HepG2 (cell line): ENCODE data around the gene NAB2. TPM values are rescaled to one million over a fixed set of nuclear protein-coding genes. Genes with fewer than 3 reads are reported as not detected.
A peak's percentile ranks its signal among the peaks of the same experiment; 100 is the strongest.

ENCODE experiments used
- CREB3 ChIP-seq: sonication (generic); formaldehyde crosslinking; IDR thresholded peaks from 2 replicates; pipeline ENCODE4 v1.5.0; 2020; ENCODE audit warnings: missing genetic modification reagents
- CREM ChIP-seq, 2 experiments: sonication (generic) in 1 of 2; formaldehyde crosslinking in 1 of 2; IDR thresholded peaks; 2 replicates each; pipeline versions ENCODE4 v1.4.0 to v1.6.1; 2016 to 2020; ENCODE audit warnings: antibody characterized with exemption in 1 of 2, mild to moderate bottlenecking in 1 of 2, missing genetic modification reagents in 1 of 2
- CTCF ChIP-seq: sonication (generic); formaldehyde crosslinking; IDR thresholded peaks from 2 replicates; pipeline ENCODE4 v1.5.0; 2020; ENCODE audit warnings: mild to moderate bottlenecking, missing genetic modification reagents, moderate library complexity
- DDIT3 ChIP-seq: sonication (generic); formaldehyde crosslinking; IDR thresholded peaks from 2 replicates; pipeline ENCODE4 v1.4.0; 2020; ENCODE audit warnings: mild to moderate bottlenecking, missing genetic modification reagents
- IRX3 ChIP-seq: sonication (generic); formaldehyde crosslinking; IDR thresholded peaks from 2 replicates; pipeline ENCODE4 v1.8.1; 2023; ENCODE audit warnings: mild to moderate bottlenecking, low read depth, missing genetic modification reagents, borderline replicate concordance
- JARID2 ChIP-seq: sonication (generic); formaldehyde crosslinking; IDR thresholded peaks from 2 replicates; pipeline ENCODE4 v1.8.1; 2023; ENCODE audit warnings: missing genetic modification reagents, inconsistent platforms; ENCODE audit not compliant: insufficient replicate concordance
- NFIC ChIP-seq: IDR thresholded peaks from 2 replicates; pipeline ENCODE4 v1.6.1; 2012; ENCODE audit warnings: mild to moderate bottlenecking, low read length, inconsistent platforms
- PAX8 ChIP-seq: sonication (generic); formaldehyde crosslinking; IDR thresholded peaks from 2 replicates; pipeline ENCODE4 v1.8.0; 2022; ENCODE audit warnings: mild to moderate bottlenecking, missing genetic modification reagents, borderline replicate concordance
- SALL2 ChIP-seq: sonication (generic); formaldehyde crosslinking; IDR thresholded peaks from 2 replicates; pipeline ENCODE4 v1.8.1; 2023; ENCODE audit warnings: mild to moderate bottlenecking, missing genetic modification reagents, inconsistent platforms
- SIX1 ChIP-seq: sonication (generic); formaldehyde crosslinking; IDR thresholded peaks from 2 replicates; pipeline ENCODE4 v1.4.0; 2020; ENCODE audit warnings: missing genetic modification reagents, borderline replicate concordance
- SRSF1 ChIP-seq: fragments of 200-400 bp; formaldehyde crosslinking; optimal IDR thresholded peaks from 2 replicates; pipeline ENCODE3; 2017; ENCODE audit warnings: mild to moderate bottlenecking, low read depth, low read length, moderate library complexity
- STAT5B ChIP-seq: sonication (generic); formaldehyde crosslinking; IDR thresholded peaks from 2 replicates; pipeline ENCODE4 v1.4.0; 2020; ENCODE audit warnings: missing genetic modification reagents
- TEAD3 ChIP-seq: optimal IDR thresholded peaks from 2 replicates; pipeline ENCODE3; 2016; ENCODE audit warnings: borderline replicate concordance
- U2AF2 ChIP-seq: fragments of 200-400 bp; formaldehyde crosslinking; IDR thresholded peaks from 2 replicates; pipeline ENCODE4 v1.6.1; 2017; ENCODE audit warnings: low read depth, mild to moderate bottlenecking, low read length
- ZMAT3 ChIP-seq: sonication (generic); formaldehyde crosslinking; conservative IDR thresholded peaks from 2 replicates; pipeline ENCODE4 v1.7.0; 2021; ENCODE audit warnings: missing genetic modification reagents
- ZNF232 ChIP-seq: sonication (generic); formaldehyde crosslinking; IDR thresholded peaks from 2 replicates; pipeline ENCODE4 v1.4.0; 2020; ENCODE audit warnings: missing genetic modification reagents, borderline replicate concordance
- ZNF362 ChIP-seq: sonication (generic); formaldehyde crosslinking; IDR thresholded peaks from 2 replicates; pipeline ENCODE4 v1.4.0; 2020; ENCODE audit warnings: missing genetic modification reagents, mild to moderate bottlenecking, borderline replicate concordance
- ZNF496 ChIP-seq: sonication (generic); formaldehyde crosslinking; IDR thresholded peaks from 2 replicates; pipeline ENCODE4 v1.8.1; 2023; ENCODE audit warnings: mild to moderate bottlenecking, moderate library complexity, missing genetic modification reagents; ENCODE audit not compliant: insufficient replicate concordance
- ZNF607 ChIP-seq: sonication (generic); formaldehyde crosslinking; IDR thresholded peaks from 2 replicates; pipeline ENCODE4 v1.5.1; 2020; ENCODE audit warnings: missing genetic modification reagents, mild to moderate bottlenecking, borderline replicate concordance
- ZNF816 ChIP-seq: sonication (generic); formaldehyde crosslinking; IDR thresholded peaks from 2 replicates; pipeline ENCODE4 v1.8.0; 2022; ENCODE audit warnings: missing genetic modification reagents, mild to moderate bottlenecking, borderline replicate concordance
- polyA plus RNA-seq, 8 experiments: library from polyadenylated mRNA; depleted of rRNA in 3 of 8; stranded (reverse) in 7 of 8; unstranded in 1 of 8; fragments of >200 nt; fragmentation: Illumina TruSeq in 4 of 8; extraction: Trizol in 4 of 8; gene quantifications; 2 replicates each; pipeline versions ENCODE4 v1.2.1 to v1.2.3, GENCODE V29; 2011 to 2016; ENCODE audit warnings: low read depth in 4 of 8, missing spikeins in 1 of 8, mixed read lengths in 1 of 8; ENCODE audit not compliant: insufficient read depth in 1 of 8
- total RNA-seq, 5 experiments: library from RNA; depleted of rRNA; stranded (reverse); fragments of >200 nt; fragmentation: Illumina TruSeq; extraction: Trizol; gene quantifications; 2 replicates each; pipeline ENCODE4 v1.2.3, GENCODE V29; 2016; ENCODE audit warnings: low read depth in 1 of 5
- TF ChIP-seq, protein P1 (sequence below): sonication (generic); formaldehyde crosslinking; IDR thresholded peaks from 2 replicates; pipeline ENCODE4 v1.4.0; 2020; ENCODE audit warnings: mild to moderate bottlenecking, missing genetic modification reagents
- TF ChIP-seq, protein P2 (sequence below): sonication (generic); formaldehyde crosslinking; IDR thresholded peaks from 2 replicates; pipeline ENCODE4 v1.8.0; 2023; ENCODE audit warnings: mild to moderate bottlenecking, missing genetic modification reagents

The NAB2 gene
- total and polyA plus RNA-seq, 2 of the 13 experiments (the other 11 are each of a cell fraction or from before 2014, with no cell fraction given) = 11.7 to 12.9 TPM

DNA sequence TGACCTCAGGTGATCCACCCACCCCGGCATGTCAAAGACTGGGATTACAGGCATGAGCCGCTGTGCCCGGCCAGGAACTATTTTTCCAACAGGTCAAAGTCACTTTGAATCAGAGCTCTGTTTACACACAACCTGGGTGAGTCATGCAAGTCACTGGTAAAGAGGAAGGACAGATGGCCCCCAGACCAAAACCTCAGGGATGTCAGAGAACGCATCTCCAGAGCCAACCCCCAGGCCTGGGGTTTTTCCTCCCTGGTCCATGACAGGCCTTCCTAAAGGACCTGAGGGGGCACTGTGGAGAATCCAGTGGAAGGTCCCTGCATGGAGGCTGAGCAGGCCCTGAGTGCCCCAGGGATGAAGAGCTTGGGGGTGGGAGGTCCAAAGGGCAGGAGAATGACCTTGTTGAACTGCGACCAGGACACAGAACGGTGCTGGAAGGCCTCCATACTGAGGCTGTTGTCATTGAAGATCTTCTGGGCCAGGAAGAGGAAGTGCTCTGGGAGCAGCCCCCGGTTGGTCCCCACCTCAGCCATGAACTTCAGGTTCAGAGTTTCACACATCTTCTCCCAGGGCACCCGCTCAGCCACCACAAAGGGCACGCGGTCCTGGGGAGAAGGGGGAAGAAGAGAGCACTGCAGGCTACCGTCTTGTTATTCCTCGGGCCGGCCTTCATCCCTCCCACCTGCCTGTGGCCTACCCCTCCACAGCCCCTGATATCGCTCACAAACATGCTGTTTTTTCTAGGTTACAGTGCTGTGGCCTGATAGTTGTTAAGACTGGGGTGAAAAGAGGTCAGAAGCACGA is 13.2 kb downstream of the NAB2 start (continued):
- no peak for TF ChIP-seq ZNF496
- peak; percentile 29; the same call in 1 of the 2 replicates for TF ChIP-seq SALL2 (CRISPR knock-in tag)
- 0 out of 2 replicates have a peak, but pooled peaks have one; percentile 39 for TF ChIP-seq PAX8
- TF ChIP-seq NFIC = peak; percentile 43; the same call in 1 of the 2 replicates
- TF ChIP-seq U2AF2 = no peak
- TF ChIP-seq, protein P1, sequence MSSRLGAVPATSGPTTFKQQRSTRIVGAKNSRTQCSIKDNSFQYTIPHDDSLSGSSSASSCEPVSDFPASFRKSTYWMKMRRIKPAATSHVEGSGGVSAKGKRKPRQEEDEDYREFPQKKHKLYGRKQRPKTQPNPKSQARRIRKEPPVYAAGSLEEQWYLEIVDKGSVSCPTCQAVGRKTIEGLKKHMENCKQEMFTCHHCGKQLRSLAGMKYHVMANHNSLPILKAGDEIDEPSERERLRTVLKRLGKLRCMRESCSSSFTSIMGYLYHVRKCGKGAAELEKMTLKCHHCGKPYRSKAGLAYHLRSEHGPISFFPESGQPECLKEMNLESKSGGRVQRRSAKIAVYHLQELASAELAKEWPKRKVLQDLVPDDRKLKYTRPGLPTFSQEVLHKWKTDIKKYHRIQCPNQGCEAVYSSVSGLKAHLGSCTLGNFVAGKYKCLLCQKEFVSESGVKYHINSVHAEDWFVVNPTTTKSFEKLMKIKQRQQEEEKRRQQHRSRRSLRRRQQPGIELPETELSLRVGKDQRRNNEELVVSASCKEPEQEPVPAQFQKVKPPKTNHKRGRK (CRISPR knock-in tag) = no peak
- TF ChIP-seq SIX1 (CRISPR knock-in tag) = no peak
- no peak for TF ChIP-seq ZNF816 (CRISPR knock-in tag)
- TF ChIP-seq CTCF = peak; percentile 58
- peak; percentile 40; the same call in 1 of the 2 replicates for TF ChIP-seq ZNF607 (CRISPR knock-in tag)
- no peak for TF ChIP-seq ZNF362 (CRISPR knock-in tag)
- TF ChIP-seq STAT5B (CRISPR knock-in tag) = no peak
- TF ChIP-seq SRSF1 = no peak
- no peak for TF ChIP-seq DDIT3 (CRISPR knock-in tag)
- no peak for TF ChIP-seq CREB3
- peak; percentile 43; the same call in 1 of the 2 replicates for TF ChIP-seq ZMAT3 (CRISPR knock-in tag)
- no peak for TF ChIP-seq IRX3 (CRISPR knock-in tag)
- TF ChIP-seq, protein P2, sequence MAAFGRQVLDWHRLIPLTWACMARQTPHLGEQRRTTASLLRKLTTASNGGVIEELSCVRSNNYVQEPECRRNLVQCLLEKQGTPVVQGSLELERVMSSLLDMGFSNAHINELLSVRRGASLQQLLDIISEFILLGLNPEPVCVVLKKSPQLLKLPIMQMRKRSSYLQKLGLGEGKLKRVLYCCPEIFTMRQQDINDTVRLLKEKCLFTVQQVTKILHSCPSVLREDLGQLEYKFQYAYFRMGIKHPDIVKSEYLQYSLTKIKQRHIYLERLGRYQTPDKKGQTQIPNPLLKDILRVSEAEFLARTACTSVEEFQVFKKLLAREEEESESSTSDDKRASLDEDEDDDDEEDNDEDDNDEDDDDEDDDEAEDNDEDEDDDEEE (CRISPR knock-in tag) = no peak
- TF ChIP-seq JARID2 (CRISPR knock-in tag) = no peak
- peak; percentile 70 for TF ChIP-seq CREM (IDR thresholded peaks at IDR 0.05)
- TF ChIP-seq CREM (CRISPR knock-in tag; IDR thresholded peaks at IDR 0.05) = no peak
- TF ChIP-seq TEAD3 (CRISPR knock-in tag) = peak; percentile 65
- TF ChIP-seq ZNF232 (CRISPR knock-in tag) = no peak
